HepG2 (cell line): ENCODE results near the gene DEFB125. TPM values are rescaled to one million over a fixed set of nuclear protein-coding genes. Genes with fewer than 3 reads are reported as not detected.

ENCODE experiments used
- polyA plus RNA-seq, 8 experiments: library from polyadenylated mRNA; depleted of rRNA in 3 of 8; stranded (reverse) in 7 of 8; unstranded in 1 of 8; fragments of >200 nt; fragmentation: Illumina TruSeq in 4 of 8; extraction: Trizol in 4 of 8; gene quantifications; 2 replicates each; pipeline versions ENCODE4 v1.2.1 to v1.2.3, GENCODE V29; 2011 to 2016; ENCODE audit warnings: low read depth in 4 of 8, missing spikeins in 1 of 8, mixed read lengths in 1 of 8; ENCODE audit not compliant: insufficient read depth in 1 of 8
- total RNA-seq, 5 experiments: library from RNA; depleted of rRNA; stranded (reverse); fragments of >200 nt; fragmentation: Illumina TruSeq; extraction: Trizol; gene quantifications; 2 replicates each; pipeline ENCODE4 v1.2.3, GENCODE V29; 2016; ENCODE audit warnings: low read depth in 1 of 5

DEFB125 gene
- total and polyA plus RNA-seq, 2 of the 13 experiments (the other 11 are each of a cell fraction or from before 2014, with no cell fraction given): not detected

Other genes with a start within 250 kb of the DEFB125 start
- not detected in 2 replicates for gene DEFB126, start 54.9 kb downstream of the DEFB125 start, total RNA-seq (2016; rRNA removed; fragmentation: Illumina TruSeq; extraction: Trizol)
- not detected in 2 replicates for gene DEFB126, start 54.9 kb downstream of the DEFB125 start, polyA plus RNA-seq (2011; rRNA removed)
- not detected in 2 replicates for gene DEFB127, start 69.8 kb downstream of the DEFB125 start, total RNA-seq (2016; rRNA removed; fragmentation: Illumina TruSeq; extraction: Trizol)
- not detected in 2 replicates for gene DEFB127, start 69.8 kb downstream of the DEFB125 start, polyA plus RNA-seq (2011; rRNA removed)
- gene DEFB128, start 102.0 kb downstream of the DEFB125 start, total RNA-seq (2016; rRNA removed; fragmentation: Illumina TruSeq; extraction: Trizol): not detected in 2 replicates
- gene DEFB128, start 102.0 kb downstream of the DEFB125 start, polyA plus RNA-seq (2011; rRNA removed): not detected in 2 replicates
- not detected in 2 replicates for gene DEFB129, start 139.6 kb downstream of the DEFB125 start, total RNA-seq (2016; rRNA removed; fragmentation: Illumina TruSeq; extraction: Trizol)
- not detected in 2 replicates for gene DEFB129, start 139.6 kb downstream of the DEFB125 start, polyA plus RNA-seq (2011; rRNA removed)
- not detected in 2 replicates for gene DEFB132, start 170.1 kb downstream of the DEFB125 start, total RNA-seq (2016; rRNA removed; fragmentation: Illumina TruSeq; extraction: Trizol)
- not detected in 2 replicates for gene DEFB132, start 170.1 kb downstream of the DEFB125 start, polyA plus RNA-seq (2011; rRNA removed)
- 3.8 and 4.7 TPM in 2 replicates for gene C20orf96, start 203.1 kb downstream of the DEFB125 start, total RNA-seq (2016; rRNA removed; fragmentation: Illumina TruSeq; extraction: Trizol)
- gene C20orf96, start 203.1 kb downstream of the DEFB125 start, polyA plus RNA-seq (2011; rRNA removed): 18.2 and 20.6 TPM in 2 replicates
- 56.2 and 63.0 TPM in 2 replicates for gene ZCCHC3, start 209.9 kb downstream of the DEFB125 start, total RNA-seq (2016; rRNA removed; fragmentation: Illumina TruSeq; extraction: Trizol)
- gene ZCCHC3, start 209.9 kb downstream of the DEFB125 start, polyA plus RNA-seq (2011; rRNA removed): 43.8 and 46.6 TPM in 2 replicates
- gene SOX12, start 237.9 kb downstream of the DEFB125 start, total RNA-seq (2016; rRNA removed; fragmentation: Illumina TruSeq; extraction: Trizol): 12.1 and 18.7 TPM in 2 replicates
- 10.0 and 11.5 TPM in 2 replicates for gene SOX12, start 237.9 kb downstream of the DEFB125 start, polyA plus RNA-seq (2011; rRNA removed)